Measurements from ENCODE around the gene SHTN1.

Gene SHTN1

DNA sequence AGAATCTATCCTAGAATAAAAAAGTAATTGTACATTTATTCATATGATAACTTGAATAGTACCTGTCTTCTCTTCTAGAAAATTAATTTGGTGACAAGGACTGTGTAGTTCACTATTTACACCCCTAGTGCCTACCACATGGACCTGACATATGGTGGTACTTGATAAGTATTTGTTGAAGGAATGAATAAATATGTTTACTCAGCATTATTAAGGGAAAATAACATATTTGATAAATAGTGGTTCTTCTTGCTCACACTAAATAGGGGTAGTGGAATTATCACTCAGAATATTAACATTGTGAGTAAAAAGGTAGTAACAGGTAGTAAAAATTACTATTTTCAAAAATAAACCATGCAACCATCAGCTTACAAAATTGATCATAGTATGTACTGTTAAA, 2.8 kb downstream of the SHTN1 start:
- no peaks in the 10 kb centered on the region for H3K36me3 ChIP-seq
- no peak for TF ChIP-seq Cebpa-rat (IDR thresholded peaks at IDR 0.05)

DNA sequence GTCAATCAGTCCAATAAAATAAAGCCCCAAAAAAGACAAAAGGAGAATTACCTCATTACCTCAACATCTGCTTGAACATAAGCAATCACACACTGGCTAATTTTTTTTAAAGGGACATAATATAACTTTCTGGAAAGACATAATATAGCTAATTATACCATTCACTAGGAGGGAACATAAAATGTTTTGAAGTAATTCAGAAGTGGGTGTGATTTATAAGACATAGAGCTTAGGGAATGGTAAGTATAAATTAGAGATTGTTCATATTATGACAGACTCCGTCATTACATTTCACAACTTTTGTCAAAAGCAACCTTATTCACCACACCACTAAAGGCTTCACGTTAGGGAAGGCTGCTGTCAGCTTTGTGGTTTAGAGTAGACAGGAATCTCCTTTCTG, 3.8 kb downstream of the SHTN1 start:
- H4K20me1 ChIP-seq: no peaks in the 10 kb centered on the region
- peaks cover 0 to 21% (median 6%) of the 10 kb centered on the region in 10 experiments; a peak in 12 of 20 replicates for H3K4me1 ChIP-seq
- H3K4me2 ChIP-seq: no peak overlapping the region
- no peak overlapping the region for H3K27ac ChIP-seq
- H3K9me3 ChIP-seq (replicated peaks in 1 of 11): peaks cover 0 to 16% (median 9%) of the 10 kb centered on the region in 11 experiments; a peak in 16 of 22 replicates
- TF ChIP-seq Cebpa-rat (IDR thresholded peaks at IDR 0.05): no peak
- H3K9ac ChIP-seq: no peak overlapping the region
- H3K27me3 ChIP-seq: no peaks in the 10 kb centered on the region
- H3K36me3 ChIP-seq: no peaks in the 10 kb centered on the region
- no peak overlapping the region for H3K4me3 ChIP-seq

More for the DNA sequence above, 2.8 kb downstream of the SHTN1 start:
- Histone ChIP-seq H3K27me3 (no peaks in the 10 kb centered on the region), H3K4me2 (no peak overlapping the region), H3K4me1 (peaks cover 0 to 21% (median 6%) of the 10 kb centered on the region in 10 experiments; a peak in 12 of 20 replicates), H3K27ac (no peak overlapping the region), H3K9me3 (replicated peaks in 1 of 11) (peaks cover 0 to 16% (median 9%) of the 10 kb centered on the region in 11 experiments; a peak in 16 of 22 replicates), H3K9ac (no peak overlapping the region), H3K4me3 (no peak overlapping the region), H4K20me1 (no peaks in the 10 kb centered on the region)

DNA sequence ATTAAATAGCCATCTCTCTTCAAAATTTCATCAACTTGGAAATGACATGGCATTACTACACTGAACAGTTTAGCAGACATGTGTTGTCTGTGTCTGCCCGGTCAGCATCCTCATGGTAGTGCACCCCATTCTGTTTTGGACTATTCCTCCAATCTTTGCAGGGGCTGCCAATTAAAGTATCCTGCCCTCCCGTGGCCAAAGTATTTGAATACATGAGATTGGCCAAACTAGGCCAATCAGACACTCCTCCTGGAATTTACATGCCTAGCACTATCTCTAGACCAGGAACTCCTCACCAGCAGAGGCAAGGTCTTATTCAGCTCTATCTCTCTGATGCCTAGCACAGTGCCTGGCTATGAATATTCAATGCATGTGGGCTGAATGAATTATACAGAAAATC, 4.4 kb downstream of the SHTN1 start:
- no peak overlapping the region for H3K27ac ChIP-seq

DNA sequence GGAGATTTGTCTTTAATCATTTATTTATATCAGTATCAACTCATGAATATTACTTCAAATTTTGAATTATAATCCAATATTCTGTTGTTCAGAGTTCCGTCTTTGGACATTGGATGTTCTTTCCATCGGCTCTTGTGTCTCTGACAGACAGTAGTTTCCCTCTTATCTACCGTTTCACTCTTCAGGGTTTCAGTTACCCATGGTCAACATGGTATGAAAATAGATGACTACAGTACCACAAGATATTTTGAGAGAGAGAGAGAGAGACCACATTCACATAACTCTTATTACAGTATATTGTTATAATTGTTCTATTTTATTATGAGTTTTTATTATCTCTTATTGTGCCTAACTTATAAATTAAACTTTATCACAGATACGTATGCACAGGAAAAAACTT, 6.8 kb downstream of the SHTN1 start:
- Histone ChIP-seq H3K27ac (no peak overlapping the region), H3K4me2 (no peak overlapping the region), H3K4me3 (no peak overlapping the region), H3K9ac (no peak overlapping the region), H3K9me3 (replicated peaks in 1 of 11) (no peaks in the 10 kb centered on the region), H3K27me3 (no peaks in the 10 kb centered on the region), H3K4me1 (peaks cover 0 to 4% (median 0%) of the 10 kb centered on the region in 10 experiments; a peak in 6 of 20 replicates), H4K20me1 (no peaks in the 10 kb centered on the region), H3K36me3 (no peaks in the 10 kb centered on the region)
- TF ChIP-seq Cebpa-rat (IDR thresholded peaks at IDR 0.05): no peak

More for the DNA sequence above, 4.4 kb downstream of the SHTN1 start:
- Histone ChIP-seq H3K36me3 (no peaks in the 10 kb centered on the region), H3K4me3 (no peak overlapping the region), H3K9me3 (replicated peaks in 1 of 11) (peaks cover 0 to 13% (median 9%) of the 10 kb centered on the region in 11 experiments; a peak in 16 of 22 replicates), H3K4me2 (no peak overlapping the region), H3K4me1 (peaks cover 0 to 21% (median 6%) of the 10 kb centered on the region in 10 experiments; a peak in 12 of 20 replicates), H3K9ac (no peak overlapping the region), H4K20me1 (no peaks in the 10 kb centered on the region), H3K27me3 (no peaks in the 10 kb centered on the region)
- TF ChIP-seq Cebpa-rat (IDR thresholded peaks at IDR 0.05): no peak

DNA sequence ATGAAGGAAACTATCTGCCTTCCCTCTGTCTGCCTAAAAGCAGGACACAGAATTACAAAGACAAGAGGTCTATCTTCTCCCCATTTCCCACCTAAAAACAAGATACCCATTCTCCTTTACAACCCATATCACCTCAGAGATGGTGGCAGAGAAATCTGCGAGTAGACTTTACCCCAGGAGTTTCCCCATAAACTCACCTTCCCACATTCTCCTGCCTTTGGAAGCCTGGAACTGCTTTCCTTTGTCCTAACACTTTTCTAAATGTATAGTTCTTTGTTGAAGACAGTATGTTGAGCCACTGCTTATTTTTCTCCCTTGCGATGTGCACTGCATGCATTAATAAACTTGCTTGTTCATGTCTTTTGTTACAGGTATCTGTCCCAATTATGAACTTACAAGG, 8.0 kb downstream of the SHTN1 start:
- H3K4me1 ChIP-seq: 0 out of 20 replicates have a peak, but pooled peaks cover 0 to 3% (median 0%) of the 10 kb centered on the region in 10 experiments
- no peaks in the 10 kb centered on the region for H3K9me3 ChIP-seq (replicated peaks in 1 of 11)
- H3K27me3 ChIP-seq: no peaks in the 10 kb centered on the region
- no peak for TF ChIP-seq Cebpa-rat (IDR thresholded peaks at IDR 0.05)
- H3K9ac ChIP-seq: no peak overlapping the region
- no peaks in the 10 kb centered on the region for H3K36me3 ChIP-seq
- H4K20me1 ChIP-seq: no peaks in the 10 kb centered on the region
- no peak overlapping the region for H3K4me3 ChIP-seq
- H3K27ac ChIP-seq: no peak overlapping the region
- no peak overlapping the region for H3K4me2 ChIP-seq

DNA sequence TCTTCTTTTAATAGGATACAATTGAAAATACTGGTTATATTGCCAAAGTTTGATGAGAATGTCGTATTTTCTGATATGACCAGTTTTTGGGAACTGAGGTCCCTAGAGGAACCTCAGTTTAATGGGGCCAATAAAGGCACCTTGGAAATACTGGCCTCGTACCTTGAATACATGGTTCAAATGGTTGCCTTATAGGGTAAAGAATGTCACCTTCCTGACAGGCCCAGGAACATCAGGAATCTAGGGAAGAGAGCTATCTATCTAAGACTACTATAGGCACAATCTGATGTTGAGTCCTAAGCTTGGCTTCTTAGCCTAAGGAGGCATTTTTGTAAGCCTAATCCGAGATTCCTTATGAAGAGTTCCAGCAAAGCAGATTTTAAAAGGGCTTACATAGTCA, 9.3 kb downstream of the SHTN1 start:
- no peaks in the 10 kb centered on the region for H3K36me3 ChIP-seq
- H3K4me3 ChIP-seq: no peak overlapping the region
- no peak overlapping the region for H3K9ac ChIP-seq
- no peak overlapping the region for H3K27ac ChIP-seq
- H3K4me1 ChIP-seq: no peaks in the 10 kb centered on the region
- H4K20me1 ChIP-seq: no peaks in the 10 kb centered on the region; a peak in 1 of 22 replicates
- H3K27me3 ChIP-seq: no peaks in the 10 kb centered on the region
- no peak overlapping the region for H3K4me2 ChIP-seq
- no peaks in the 10 kb centered on the region for H3K9me3 ChIP-seq (replicated peaks in 1 of 11)
- no peak for TF ChIP-seq Cebpa-rat (IDR thresholded peaks at IDR 0.05)

DNA sequence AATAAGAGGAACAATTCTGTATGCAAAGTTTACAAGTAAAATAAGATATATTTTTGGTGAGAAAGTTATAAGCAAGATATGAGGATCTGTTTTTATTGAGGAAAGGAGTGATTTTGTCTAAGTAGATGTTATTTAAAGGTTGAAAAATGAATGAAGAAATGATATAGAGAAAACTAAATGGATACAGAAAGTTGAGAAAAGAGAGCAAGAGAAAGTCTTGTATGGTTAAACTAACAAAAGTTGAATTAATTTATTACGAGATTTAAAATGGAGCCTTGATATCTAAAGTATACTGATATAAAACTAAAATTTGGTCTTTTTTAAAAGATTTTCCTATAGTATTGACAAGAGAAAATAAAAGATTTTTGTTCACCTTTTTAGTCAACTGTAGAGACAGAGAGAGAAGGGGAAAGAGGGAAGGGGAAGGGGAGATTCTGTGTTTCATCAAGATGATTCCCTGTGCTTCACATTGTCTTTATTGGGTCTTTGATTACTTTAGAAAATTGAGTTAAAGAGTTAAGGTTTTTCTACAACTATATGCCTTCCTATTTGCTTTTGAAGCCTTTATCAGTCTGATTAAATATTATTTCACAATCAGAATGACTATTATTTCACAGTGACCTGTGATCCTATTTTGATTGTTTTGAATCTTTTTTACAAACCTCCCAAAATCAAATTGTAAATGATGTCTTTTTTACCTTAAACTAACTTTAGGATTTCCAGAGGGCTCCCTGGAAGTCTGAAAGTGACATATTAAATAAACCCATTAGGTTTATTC, 10.7 kb downstream of the SHTN1 start:
- H3K4me2 ChIP-seq: no peak overlapping the region
- no peak overlapping the region for H3K9ac ChIP-seq
- no peak for TF ChIP-seq Cebpa-rat (IDR thresholded peaks at IDR 0.05)
- no peaks in the 10 kb centered on the region for H3K4me1 ChIP-seq
- H3K27ac ChIP-seq: no peak overlapping the region
- H4K20me1 ChIP-seq: no peaks in the 10 kb centered on the region; a peak in 1 of 22 replicates
- no peaks in the 10 kb centered on the region for H3K9me3 ChIP-seq (replicated peaks in 1 of 11)
- no peaks in the 10 kb centered on the region for H3K36me3 ChIP-seq
- no peak overlapping the region for H3K4me3 ChIP-seq
- no peaks in the 10 kb centered on the region for H3K27me3 ChIP-seq

DNA sequence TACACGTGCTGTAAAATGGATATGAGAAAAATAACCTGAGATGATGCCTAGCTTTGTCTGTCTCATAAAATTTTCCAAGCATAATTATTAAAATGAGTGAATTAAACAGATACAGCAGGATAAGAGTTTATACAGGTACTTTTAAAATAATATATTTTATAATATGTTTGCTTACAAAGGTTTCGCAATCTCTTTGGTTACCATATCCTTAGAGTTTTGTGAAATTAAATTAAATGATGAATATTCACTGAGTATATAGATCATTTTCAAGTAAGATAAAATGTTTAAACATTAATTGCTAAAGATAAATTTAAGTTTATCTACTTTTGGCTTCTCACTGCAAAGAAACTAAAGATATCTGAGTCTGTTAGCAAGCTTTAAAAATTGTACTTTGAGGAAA, 11.4 kb downstream of the SHTN1 start:
- Histone ChIP-seq H3K4me1 (no peaks in the 10 kb centered on the region), H3K4me2 (no peak overlapping the region), H4K20me1 (no peaks in the 10 kb centered on the region; a peak in 1 of 22 replicates), H3K27ac (no peak overlapping the region), H3K36me3 (no peaks in the 10 kb centered on the region), H3K9ac (no peak overlapping the region), H3K4me3 (no peak overlapping the region), H3K9me3 (replicated peaks in 1 of 11) (no peaks in the 10 kb centered on the region), H3K27me3 (no peaks in the 10 kb centered on the region)
- no peak for TF ChIP-seq Cebpa-rat (IDR thresholded peaks at IDR 0.05)

DNA sequence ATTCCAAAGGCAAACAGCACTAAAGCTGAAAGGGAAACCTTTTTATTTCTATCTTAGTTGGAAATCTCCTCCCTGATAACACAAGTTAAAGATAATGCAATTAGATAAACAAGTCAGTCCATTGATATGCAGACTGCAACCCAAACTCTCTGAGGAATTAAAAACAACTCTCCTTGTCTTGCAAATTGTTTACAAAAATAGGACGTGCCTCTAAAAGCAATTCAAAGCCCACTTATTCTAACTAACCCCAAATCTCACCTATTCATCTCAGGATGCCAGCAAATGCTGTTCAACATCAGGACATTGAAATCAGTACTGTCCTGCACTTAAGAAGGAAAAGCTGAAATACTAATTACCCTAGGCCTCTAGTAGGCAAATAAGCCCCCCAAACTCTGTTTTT, 12.8 kb downstream of the SHTN1 start:
- TF ChIP-seq Cebpa-rat (IDR thresholded peaks at IDR 0.05): no peak
- H3K4me2 ChIP-seq: no peak overlapping the region
- H3K36me3 ChIP-seq: no peaks in the 10 kb centered on the region
- no peaks in the 10 kb centered on the region; a peak in 1 of 22 replicates for H4K20me1 ChIP-seq
- no peaks in the 10 kb centered on the region for H3K27me3 ChIP-seq
- H3K4me3 ChIP-seq: no peak overlapping the region
- no peaks in the 10 kb centered on the region for H3K4me1 ChIP-seq
- no peaks in the 10 kb centered on the region for H3K9me3 ChIP-seq (replicated peaks in 1 of 11)
- H3K27ac ChIP-seq: no peak overlapping the region
- H3K9ac ChIP-seq: no peak overlapping the region

DNA sequence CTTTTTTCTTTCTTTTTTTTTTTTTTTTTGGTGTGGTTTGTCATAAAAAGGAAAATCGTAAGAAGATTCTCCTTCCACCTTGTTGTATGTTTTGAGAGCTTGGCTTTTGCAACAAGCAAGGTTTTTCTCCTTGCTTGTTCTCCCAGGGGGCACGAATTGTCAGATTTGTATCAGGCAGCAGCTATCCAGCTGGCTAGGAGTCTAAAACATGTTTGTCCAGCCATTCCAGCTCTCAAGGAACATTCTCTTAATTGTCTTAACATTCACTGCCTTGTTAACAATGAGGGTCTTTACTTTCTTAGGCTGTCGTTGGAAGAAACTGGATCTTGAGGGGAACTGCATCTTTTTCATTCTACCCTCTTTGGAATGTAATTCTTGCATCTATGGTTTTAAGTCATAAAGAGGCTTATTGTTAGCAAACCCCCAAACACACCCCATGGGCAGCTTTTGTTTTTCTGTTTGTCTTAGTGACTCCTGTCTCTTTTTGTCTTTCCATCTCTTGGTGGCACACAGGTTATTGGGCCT, 14.6 kb downstream of the SHTN1 start:
- no peak overlapping the region for H3K27ac ChIP-seq
- no peaks in the 10 kb centered on the region for H3K9me3 ChIP-seq (replicated peaks in 1 of 11)
- H3K36me3 ChIP-seq: no peaks in the 10 kb centered on the region
- no peak overlapping the region for H3K4me3 ChIP-seq
- no peak overlapping the region for H3K4me2 ChIP-seq
- H3K4me1 ChIP-seq: no peaks in the 10 kb centered on the region
- H4K20me1 ChIP-seq: no peaks in the 10 kb centered on the region; a peak in 1 of 22 replicates
- no peak for TF ChIP-seq Cebpa-rat (IDR thresholded peaks at IDR 0.05)
- no peak overlapping the region for H3K9ac ChIP-seq
- no peaks in the 10 kb centered on the region for H3K27me3 ChIP-seq
